ENCODE data around the gene CCNG1. TPM values are rescaled to one million over a fixed set of nuclear protein-coding genes. Genes with fewer than 3 reads are reported as not detected.

The CCNG1 gene
- total and polyA plus RNA-seq, 9 of the 15 experiments (the other 6 are each of a cell fraction or from before 2014, with no cell fraction given), result 121 to 293 (median 245) TPM

- TF ChIP-seq FOXO4 (CRISPR knock-in tag; IDR thresholded peaks at IDR 0.05), result no peak
- no peak for TF ChIP-seq SMAD1 (IDR thresholded peaks at IDR 0.05; ENCODE audit: low read depth, low read length, partially characterized antibody)
- no peak for TF ChIP-seq ESRRB (CRISPR knock-in tag; IDR thresholded peaks at IDR 0.05; ENCODE audit: borderline replicate concordance)
- TF ChIP-seq ZC3H4 (CRISPR knock-in tag; IDR thresholded peaks at IDR 0.05; ENCODE audit: borderline replicate concordance), result no peak
- peak; percentile 74 for TF ChIP-seq SMARCA4 (IDR thresholded peaks at IDR 0.05)
- no peak for TF ChIP-seq MYNN (IDR thresholded peaks at IDR 0.05)
- no peak for TF ChIP-seq MYNN (CRISPR knock-in tag; IDR thresholded peaks at IDR 0.05)
- TF ChIP-seq HDAC2 (IDR thresholded peaks at IDR 0.05), result peak; percentile 67
- peak; percentile 67; the same call in 1 of the 2 replicates for TF ChIP-seq ZSCAN29 (IDR thresholded peaks at IDR 0.05)
- no peak for TF ChIP-seq GTF2A2 (tag; IDR thresholded peaks at IDR 0.05)
- TF ChIP-seq ZNF717 (CRISPR knock-in tag; IDR thresholded peaks at IDR 0.05), result no peak
- no peak for TF ChIP-seq HOXB6 (CRISPR knock-in tag; IDR thresholded peaks at IDR 0.05; ENCODE audit: borderline replicate concordance)
- no peak for TF ChIP-seq HMGN3 (IDR thresholded peaks at IDR 0.05; ENCODE audit: borderline replicate concordance, extremely low read depth, insufficient read length, low read depth, low read length)
- no peak for TF ChIP-seq NCOA2 (IDR thresholded peaks at IDR 0.05; ENCODE audit: partially characterized antibody in 2 of 2)
- no peak for TF ChIP-seq ZHX1 (conservative IDR thresholded peaks at IDR 0.05; ENCODE audit: low read length)
- TF ChIP-seq ZNF124 (CRISPR knock-in tag; IDR thresholded peaks at IDR 0.05), result no peak
- TF ChIP-seq ERF (CRISPR knock-in tag; IDR thresholded peaks at IDR 0.05), result 0 out of 2 replicates have a peak, but pooled peaks have one; percentile 24
- TF ChIP-seq ZNF174 (CRISPR knock-in tag; IDR thresholded peaks at IDR 0.05), result no peak
- 0 out of 2 replicates have a peak, but pooled peaks have one; percentile 22 for TF ChIP-seq ZNF57 (CRISPR knock-in tag; IDR thresholded peaks at IDR 0.05)
- TF ChIP-seq PTTG1 (tag; IDR thresholded peaks at IDR 0.05; ENCODE audit: low read depth), result no peak
- no peak for TF ChIP-seq GMEB1 (CRISPR knock-in tag; IDR thresholded peaks at IDR 0.05)
- peak; percentile 56 for TF ChIP-seq LEF1 (IDR thresholded peaks at IDR 0.05)
- TF ChIP-seq ZNF436 (CRISPR knock-in tag; IDR thresholded peaks at IDR 0.05), result 0 out of 2 replicates have a peak, but pooled peaks have one; percentile 13
- TF ChIP-seq CEBPB (tag; IDR thresholded peaks at IDR 0.05), result no peak
- TF ChIP-seq TAF1 (IDR thresholded peaks at IDR 0.05; ENCODE audit: control insufficient read depth, extremely low read depth, insufficient read depth, low read length, severe bottlenecking), result no peak
- TF ChIP-seq CREB1 (IDR thresholded peaks at IDR 0.05), result no peak
- TF ChIP-seq CREB1 (CRISPR knock-in tag; IDR thresholded peaks at IDR 0.05), result no peak
- TF ChIP-seq RBM34 (IDR thresholded peaks at IDR 0.05; ENCODE audit: borderline replicate concordance, insufficient read depth, low read length), result no peak
These were observed 3.0 kb upstream of the CCNG1 start (continued) for GRCh38 chr5:163434401-163434866.
